Measurements from ENCODE around the gene GTSE1. TPM values are rescaled to one million over a fixed set of nuclear protein-coding genes. Genes with fewer than 3 reads are reported as not detected.

Gene GTSE1
- total RNA-seq, 4 donors from 2014 or later = 1.00 to 3.0 (median 1.2) TPM; not detected in 1

DNA sequence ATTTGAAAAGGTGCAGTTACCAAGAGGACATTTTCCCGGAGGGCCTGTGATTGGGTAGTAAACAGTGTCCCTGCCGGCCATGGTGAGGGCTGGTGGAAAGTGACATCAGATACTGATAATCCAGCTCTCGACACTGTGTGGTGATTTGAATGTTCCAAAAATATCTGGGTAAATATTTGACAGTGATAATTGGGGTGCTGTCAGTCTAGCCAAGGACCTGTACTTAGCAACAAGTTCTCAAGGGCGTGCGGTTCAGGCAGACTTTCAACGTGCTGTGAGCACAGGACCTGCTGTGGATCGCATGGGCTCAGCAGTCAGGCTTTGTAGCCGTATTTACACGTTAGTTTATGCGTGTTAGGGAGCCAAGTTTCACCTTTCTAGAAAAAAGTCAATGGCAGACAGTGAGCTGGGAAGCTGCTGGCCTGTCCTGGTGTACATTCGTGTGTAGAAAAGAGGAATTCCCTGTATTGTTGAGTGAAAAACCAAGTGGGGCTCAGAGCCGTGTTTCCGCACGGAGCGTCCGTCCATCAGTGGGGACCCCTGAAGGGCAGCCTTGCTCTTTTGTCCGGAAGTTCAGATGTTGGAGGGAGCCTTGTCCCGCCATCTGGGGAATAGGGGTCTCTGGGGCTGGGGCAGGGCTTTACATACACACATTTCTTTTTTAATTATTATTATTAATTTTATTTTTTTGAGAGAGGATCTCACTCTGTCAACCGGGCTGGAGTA is 50.2 kb downstream of the GTSE1 start:
- no peak for DNase-seq
- TF ChIP-seq, protein P1, sequence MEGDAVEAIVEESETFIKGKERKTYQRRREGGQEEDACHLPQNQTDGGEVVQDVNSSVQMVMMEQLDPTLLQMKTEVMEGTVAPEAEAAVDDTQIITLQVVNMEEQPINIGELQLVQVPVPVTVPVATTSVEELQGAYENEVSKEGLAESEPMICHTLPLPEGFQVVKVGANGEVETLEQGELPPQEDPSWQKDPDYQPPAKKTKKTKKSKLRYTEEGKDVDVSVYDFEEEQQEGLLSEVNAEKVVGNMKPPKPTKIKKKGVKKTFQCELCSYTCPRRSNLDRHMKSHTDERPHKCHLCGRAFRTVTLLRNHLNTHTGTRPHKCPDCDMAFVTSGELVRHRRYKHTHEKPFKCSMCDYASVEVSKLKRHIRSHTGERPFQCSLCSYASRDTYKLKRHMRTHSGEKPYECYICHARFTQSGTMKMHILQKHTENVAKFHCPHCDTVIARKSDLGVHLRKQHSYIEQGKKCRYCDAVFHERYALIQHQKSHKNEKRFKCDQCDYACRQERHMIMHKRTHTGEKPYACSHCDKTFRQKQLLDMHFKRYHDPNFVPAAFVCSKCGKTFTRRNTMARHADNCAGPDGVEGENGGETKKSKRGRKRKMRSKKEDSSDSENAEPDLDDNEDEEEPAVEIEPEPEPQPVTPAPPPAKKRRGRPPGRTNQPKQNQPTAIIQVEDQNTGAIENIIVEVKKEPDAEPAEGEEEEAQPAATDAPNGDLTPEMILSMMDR (IDR thresholded peaks at IDR 0.05) = no peak
- TF ChIP-seq POLR2A (IDR thresholded peaks at IDR 0.05) (no peak), EP300 (IDR thresholded peaks at IDR 0.05; ENCODE audit: low read depth) (no peak), POLR2AphosphoS5 (IDR thresholded peaks at IDR 0.05) (no peak)
- no peaks in the 10 kb centered on the region for H3K4me1 ChIP-seq
- intact Hi-C loops (cut with DNase I; ENCODE audit: low total_unique reads) = no loop called here
- no peak overlapping the region for H3K27ac ChIP-seq
- peaks cover 0 to 89% (median 34%) of the 10 kb centered on the region in 4 donors for H3K36me3 ChIP-seq
- H3K9me3 ChIP-seq = no peaks in the 10 kb centered on the region
- H3K4me3 ChIP-seq = no peak overlapping the region
- in situ Hi-C loops (cut with MboI; ENCODE audit: low pct_ligation_motif_present in 1 of 4, low pct_unique_long_range_greater_than_20kb in 1 of 4, low sequenced_read_pairs in 3 of 4) = loop anchor here in 1 of 4 donors (10.0 kb wide), 1 partner anchor 198 kb away; no protein-coding TSS in a partner anchor
- no peaks in the 10 kb centered on the region for H3K27me3 ChIP-seq
- 90 to 91% methylated on average over 8 to 19 of the region's 19 CpGs for WGBS, 2 donors (ENCODE audit: low coverage in 1 of 2)

DNA sequence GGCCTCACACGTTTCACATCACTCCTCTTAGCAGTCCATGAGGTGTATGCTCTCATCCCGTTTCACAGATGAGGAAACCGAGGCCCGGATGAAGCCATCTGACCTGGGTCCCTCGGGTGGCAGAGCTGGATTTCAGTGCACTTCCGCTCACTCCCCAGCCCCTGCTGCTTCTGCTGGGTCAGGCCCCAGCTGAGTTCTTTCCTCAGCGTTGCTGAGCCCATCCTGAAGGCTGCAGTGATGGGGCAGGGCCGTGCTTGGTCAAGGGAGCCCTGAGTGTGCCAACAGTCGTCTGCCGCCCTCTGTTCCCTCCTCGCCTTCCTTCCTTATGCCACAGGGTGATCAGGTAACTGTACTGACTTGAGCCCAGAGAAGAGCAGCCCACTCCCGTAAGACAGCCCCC is 51.0 kb downstream of the GTSE1 start:
- intact Hi-C loops (cut with DNase I; ENCODE audit: low total_unique reads) (no loop called here), in situ Hi-C loops (cut with MboI; ENCODE audit: low pct_ligation_motif_present in 1 of 4, low pct_unique_long_range_greater_than_20kb in 1 of 4, low sequenced_read_pairs in 3 of 4) (loop anchor here in 1 of 4 donors (10.0 kb wide), 1 partner anchor 197 kb away; no protein-coding TSS in a partner anchor)
- no peak for DNase-seq
- TF ChIP-seq POLR2AphosphoS5 (IDR thresholded peaks at IDR 0.05) (no peak), POLR2A (IDR thresholded peaks at IDR 0.05) (no peak)
- TF ChIP-seq, protein P1 (IDR thresholded peaks at IDR 0.05) = no peak
- H3K4me3 ChIP-seq = no peak overlapping the region
- H3K4me1 ChIP-seq = no peaks in the 10 kb centered on the region
- no peak overlapping the region for H3K27ac ChIP-seq
- WGBS, 2 donors (ENCODE audit: low coverage in 1 of 2) = 95% methylated on average over 12 of the region's 12 CpGs; no CpG with 5 or more reads in 1 of the 2 donors
- H3K36me3 ChIP-seq = peaks cover 0 to 87% (median 38%) of the 10 kb centered on the region in 4 donors
- H3K9me3 ChIP-seq = no peaks in the 10 kb centered on the region
- H3K27me3 ChIP-seq = no peaks in the 10 kb centered on the region

GRCh38 chr22:46348099-46348695 is 51.5 kb downstream of the GTSE1 start:
- H3K27me3 ChIP-seq = no peaks in the 10 kb centered on the region
- no peak for DNase-seq
- H3K27ac ChIP-seq = no peak overlapping the region
- H3K4me1 ChIP-seq = no peaks in the 10 kb centered on the region
- no peak for TF ChIP-seq EP300 (IDR thresholded peaks at IDR 0.05; ENCODE audit: low read depth)
- TF ChIP-seq POLR2A (IDR thresholded peaks at IDR 0.05) = no peak
- TF ChIP-seq, protein P1 (IDR thresholded peaks at IDR 0.05) = no peak
- TF ChIP-seq POLR2AphosphoS5 (IDR thresholded peaks at IDR 0.05) = no peak
- peaks cover 0 to 83% (median 39%) of the 10 kb centered on the region in 4 donors for H3K36me3 ChIP-seq
- intact Hi-C loops (cut with DNase I; ENCODE audit: low total_unique reads) (no loop called here), in situ Hi-C loops (cut with MboI; ENCODE audit: low pct_ligation_motif_present in 1 of 4, low pct_unique_long_range_greater_than_20kb in 1 of 4, low sequenced_read_pairs in 3 of 4) (loop anchor here in 1 of 4 donors (10.0 kb wide), 1 partner anchor 197 kb away; no protein-coding TSS in a partner anchor)
- no peaks in the 10 kb centered on the region for H3K9me3 ChIP-seq
- no peak overlapping the region for H3K4me3 ChIP-seq
- 98% methylated on average over 15 of the region's 15 CpGs; no CpG with 5 or more reads in 1 of the 2 donors for WGBS, 2 donors (ENCODE audit: low coverage in 1 of 2)

- no peak for DNase-seq
- no peaks in the 10 kb centered on the region for H3K4me1 ChIP-seq
- TF ChIP-seq POLR2A (IDR thresholded peaks at IDR 0.05) (no peak), EP300 (IDR thresholded peaks at IDR 0.05; ENCODE audit: low read depth) (no peak), POLR2AphosphoS5 (IDR thresholded peaks at IDR 0.05) (no peak)
- TF ChIP-seq, protein P1 (IDR thresholded peaks at IDR 0.05) = no peak
- H3K9me3 ChIP-seq = no peaks in the 10 kb centered on the region
- in situ Hi-C loops (cut with MboI; ENCODE audit: low pct_ligation_motif_present in 1 of 4, low pct_unique_long_range_greater_than_20kb in 1 of 4, low sequenced_read_pairs in 3 of 4) (loop anchor here in 1 of 4 donors (10.0 kb wide), 1 partner anchor 196 kb away; no protein-coding TSS in a partner anchor), intact Hi-C loops (cut with DNase I; ENCODE audit: low total_unique reads) (no loop called here)
- 72 to 79% methylated on average over 3 to 18 of the region's 18 CpGs for WGBS, 2 donors (ENCODE audit: low coverage in 1 of 2)
- H3K27me3 ChIP-seq = no peaks in the 10 kb centered on the region
- H3K27ac ChIP-seq = no peak overlapping the region
- H3K36me3 ChIP-seq = peaks cover 0 to 84% (median 42%) of the 10 kb centered on the region in 4 donors
- H3K4me3 ChIP-seq = no peak overlapping the region
Observed at GRCh38 chr22:46349238-46349637, 52.6 kb downstream of the GTSE1 start.
